Measurements from ENCODE around the gene USP33. TPM values are rescaled to one million over a fixed set of nuclear protein-coding genes. Genes with fewer than 3 reads are reported as not detected.

USP33 gene
- total and polyA plus RNA-seq, 2 of the 8 experiments (the other 6 are each of a cell fraction or from before 2014, with no cell fraction given) = 20.0 to 55.5 TPM

DNA sequence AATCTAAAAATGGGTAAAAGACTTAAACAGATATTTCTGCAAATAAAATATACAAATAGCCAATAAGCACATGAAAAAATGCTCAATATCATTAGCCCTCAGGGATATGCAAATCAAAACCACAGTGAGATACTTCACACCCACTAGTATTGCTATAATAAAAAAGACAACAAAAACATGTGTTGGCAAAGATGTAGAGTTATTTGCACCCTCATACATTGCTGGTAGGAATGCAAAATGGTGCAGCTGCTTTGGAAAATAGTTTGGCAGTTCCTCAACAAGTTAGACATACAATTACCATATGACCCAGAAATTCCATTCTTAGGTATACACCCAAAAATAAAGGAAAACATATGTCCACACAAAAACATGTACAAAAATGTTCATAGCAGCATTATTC is 107.4 kb downstream of the USP33 start:
- no peak overlapping the region for H4K91ac ChIP-seq (replicated peaks; ENCODE audit: insufficient read length, low read length)
- no peak overlapping the region for H2BK20ac ChIP-seq (ENCODE audit: low read length)
- no peak overlapping the region for H2BK120ac ChIP-seq (replicated peaks; ENCODE audit: low read depth, low read length)
- FAIRE-seq (no peak), DNase-seq (ENCODE audit: low read depth in 1 of 2, low spot score in 2 of 2) (no peak)
- peaks cover 2% of the 10 kb centered on the region; the same call in 1 of the 2 replicates for H3K79me1 ChIP-seq (ENCODE audit: low read depth, low read length)
- POLR2A ChIA-PET (ENCODE audit: partially characterized antibody) = no interaction called here
- peaks cover 0 to 2% of the 10 kb centered on the region in 2 experiments for H4K20me1 ChIP-seq (replicated peaks in 1 of 2; ENCODE audit: control insufficient read depth in 1 of 2, insufficient read depth in 2 of 2, low read length in 2 of 2)
- CTCF ChIA-PET (ENCODE audit: partially characterized antibody) = no interaction called here
- no peaks in the 10 kb centered on the region for H3K27me3 ChIP-seq (replicated peaks in 1 of 4; ENCODE audit: control insufficient read depth in 3 of 4, extremely low read depth in 1 of 4, insufficient read depth in 3 of 4, low read length in 3 of 4)
- peaks cover 0 to 5% (median 2%) of the 10 kb centered on the region in 4 experiments; a peak in 1 of 8 replicates for H3K36me3 ChIP-seq (ENCODE audit: control insufficient read depth in 2 of 4, insufficient read depth in 4 of 4, low read length in 3 of 4)
- H2AFZ ChIP-seq (ENCODE audit: low read length) = no peak overlapping the region
- H3K23ac ChIP-seq (ENCODE audit: insufficient read length) = no peak overlapping the region
- H2BK12ac ChIP-seq (ENCODE audit: low read depth, low read length) = no peak overlapping the region
- no peak overlapping the region for H3K27ac ChIP-seq (ENCODE audit: low read depth, low read length)
- no peak overlapping the region for H2BK5ac ChIP-seq (ENCODE audit: low read depth, low read length)
- H2AK5ac ChIP-seq (ENCODE audit: low read depth, low read length) = no peak overlapping the region
- no peak overlapping the region for H3K56ac ChIP-seq (replicated peaks; ENCODE audit: insufficient read length, low read depth, low read length)
- H3K4ac ChIP-seq (replicated peaks; ENCODE audit: insufficient read length, low read depth, low read length) = no peak overlapping the region
- H4K8ac ChIP-seq (ENCODE audit: extremely low read depth, insufficient read depth, low read length) = no peak overlapping the region
- no peak overlapping the region for H3K4me3 ChIP-seq (ENCODE audit: extremely low read depth in 1 of 4, insufficient read depth in 2 of 4, low read depth in 3 of 4, low read length in 4 of 4)
- no peaks in the 10 kb centered on the region for H3K4me1 ChIP-seq (replicated peaks in 1 of 4; ENCODE audit: control insufficient read depth in 3 of 4, insufficient read depth in 4 of 4, low read length in 3 of 4)
- H2BK15ac ChIP-seq (ENCODE audit: low read length) = no peak overlapping the region
- H3K9me3 ChIP-seq (ENCODE audit: insufficient read depth in 2 of 2, low read depth in 1 of 2, low read length in 1 of 2) = peaks cover 4 to 8% of the 10 kb centered on the region in 2 experiments; a peak in 3 of 4 replicates
- H3K18ac ChIP-seq (ENCODE audit: extremely low read depth, low read length) = no peak overlapping the region
- H3K14ac ChIP-seq (ENCODE audit: insufficient read length) = no peak overlapping the region
- H3K9ac ChIP-seq (replicated peaks in 1 of 4; ENCODE audit: extremely low read depth in 1 of 4, low read depth in 3 of 4, low read length in 3 of 4) = no peak overlapping the region
- H3K23me2 ChIP-seq (ENCODE audit: low read depth, low read length) = no peaks in the 10 kb centered on the region
- no peak overlapping the region for H3K4me2 ChIP-seq (ENCODE audit: insufficient read depth in 1 of 2, low read depth in 2 of 2, low read length in 2 of 2)
- H4K5ac ChIP-seq (ENCODE audit: insufficient read length, low read depth, low read length) = no peak overlapping the region
- peaks cover 0 to 96% of the 10 kb centered on the region in 2 experiments; a peak in 3 of 4 replicates for H3K79me2 ChIP-seq (ENCODE audit: control insufficient read depth in 1 of 2, insufficient read depth in 2 of 2, low read length in 2 of 2)
- TF ChIP-seq RNF2 (IDR thresholded peaks at IDR 0.05; ENCODE audit: borderline replicate concordance, low read depth, low read length, missing control alignments, poor library complexity, severe bottlenecking) (no peak), HDAC2 (IDR thresholded peaks at IDR 0.05; ENCODE audit: borderline replicate concordance in 1 of 2, low read depth in 2 of 2, low read length in 2 of 2) (no peak), PHF8 (conservative IDR thresholded peaks at IDR 0.05; ENCODE audit: low read depth, low read length) (no peak), GABPA (IDR thresholded peaks at IDR 0.05; ENCODE audit: borderline replicate concordance, insufficient read depth, low read length) (no peak), EZH2 (IDR thresholded peaks at IDR 0.05; ENCODE audit: low read depth, low read length, severe bottlenecking) (no peak), CHD1 (IDR thresholded peaks at IDR 0.05; ENCODE audit: low read depth, low read length) (no peak), SUZ12 (IDR thresholded peaks at IDR 0.05; ENCODE audit: low read length) (no peak), KDM5A (IDR thresholded peaks at IDR 0.05; ENCODE audit: low read length) (no peak), TCF12 (IDR thresholded peaks at IDR 0.05; ENCODE audit: low read depth, low read length) (no peak), SAP30 (IDR thresholded peaks at IDR 0.05; ENCODE audit: insufficient read depth, insufficient replicate concordance, low read length) (no peak), TBP (IDR thresholded peaks at IDR 0.05; ENCODE audit: low read depth, low read length) (no peak)
- TF ChIP-seq, protein P1, sequence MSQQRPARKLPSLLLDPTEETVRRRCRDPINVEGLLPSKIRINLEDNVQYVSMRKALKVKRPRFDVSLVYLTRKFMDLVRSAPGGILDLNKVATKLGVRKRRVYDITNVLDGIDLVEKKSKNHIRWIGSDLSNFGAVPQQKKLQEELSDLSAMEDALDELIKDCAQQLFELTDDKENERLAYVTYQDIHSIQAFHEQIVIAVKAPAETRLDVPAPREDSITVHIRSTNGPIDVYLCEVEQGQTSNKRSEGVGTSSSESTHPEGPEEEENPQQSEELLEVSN (IDR thresholded peaks at IDR 0.05) = no peak
- TF ChIP-seq, protein P2, sequence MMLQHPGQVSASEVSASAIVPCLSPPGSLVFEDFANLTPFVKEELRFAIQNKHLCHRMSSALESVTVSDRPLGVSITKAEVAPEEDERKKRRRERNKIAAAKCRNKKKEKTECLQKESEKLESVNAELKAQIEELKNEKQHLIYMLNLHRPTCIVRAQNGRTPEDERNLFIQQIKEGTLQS (IDR thresholded peaks at IDR 0.05; ENCODE audit: insufficient read depth, low read depth, low read length) = no peak

Measured in H1 (cell line).